ENCODE data around the gene PRR14.

The PRR14 gene

DNA sequence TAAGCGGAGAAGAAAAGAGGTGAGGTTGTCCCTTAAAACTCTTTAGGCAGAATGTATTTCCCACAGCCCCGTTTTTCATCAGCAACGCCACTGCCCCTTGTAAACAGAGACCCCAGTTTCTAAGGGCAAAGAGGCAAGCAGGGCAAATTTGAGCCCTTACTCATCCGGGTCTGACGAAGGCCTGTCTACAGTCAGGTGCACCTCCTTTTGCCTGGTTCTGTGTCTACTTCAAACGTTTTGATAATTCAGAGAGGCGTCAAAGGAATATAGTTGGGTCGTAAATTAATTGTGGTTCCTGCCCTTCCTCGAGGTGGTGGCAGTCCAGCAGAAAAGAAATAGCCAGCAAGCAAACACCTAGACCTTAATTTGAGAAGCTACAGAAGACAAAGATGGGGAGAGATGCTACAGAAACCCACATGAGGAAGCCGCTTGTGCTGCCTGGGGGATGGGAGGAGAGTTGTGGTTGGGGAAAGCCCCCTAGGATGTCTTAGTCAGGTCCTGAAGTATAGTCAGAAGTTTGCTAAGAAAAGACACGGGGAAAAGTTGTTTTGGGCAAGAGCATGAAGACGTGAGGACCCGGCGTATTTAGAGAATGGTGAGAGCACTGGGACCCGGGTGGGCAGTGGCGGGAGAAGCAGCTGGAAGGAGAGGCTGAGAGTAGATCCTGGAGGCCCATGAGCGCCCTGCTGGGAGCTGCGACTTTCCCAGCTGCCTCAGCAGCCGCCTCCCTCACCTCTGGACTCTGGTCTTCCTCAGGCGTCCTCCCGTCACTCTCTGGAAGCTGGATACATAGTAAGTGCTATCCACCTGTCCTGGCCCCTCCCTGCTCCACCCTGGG is 9.9 kb downstream of the PRR14 start:
- no peak for DNase-seq

DNA sequence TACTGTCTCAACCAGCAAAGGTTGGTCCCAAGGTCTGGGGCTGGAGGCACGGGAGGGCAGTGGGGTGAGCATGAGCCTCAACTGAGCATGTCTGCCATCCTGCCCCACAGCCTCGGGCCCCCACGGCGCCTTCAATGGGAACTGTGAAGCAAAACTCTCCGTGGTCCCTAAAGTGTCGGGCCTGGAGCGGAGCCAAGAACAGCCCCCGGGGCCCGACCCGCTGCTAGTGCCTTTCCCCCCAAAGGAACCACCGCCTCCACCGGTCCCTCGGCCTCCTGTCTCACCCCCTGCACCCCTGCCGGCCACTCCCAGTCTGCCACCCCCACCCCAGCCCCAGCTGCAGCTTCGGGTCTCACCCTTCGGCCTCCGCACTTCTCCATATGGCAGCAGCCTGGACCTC is 11.7 kb downstream of the PRR14 start:
- no peak for DNase-seq

DNA sequence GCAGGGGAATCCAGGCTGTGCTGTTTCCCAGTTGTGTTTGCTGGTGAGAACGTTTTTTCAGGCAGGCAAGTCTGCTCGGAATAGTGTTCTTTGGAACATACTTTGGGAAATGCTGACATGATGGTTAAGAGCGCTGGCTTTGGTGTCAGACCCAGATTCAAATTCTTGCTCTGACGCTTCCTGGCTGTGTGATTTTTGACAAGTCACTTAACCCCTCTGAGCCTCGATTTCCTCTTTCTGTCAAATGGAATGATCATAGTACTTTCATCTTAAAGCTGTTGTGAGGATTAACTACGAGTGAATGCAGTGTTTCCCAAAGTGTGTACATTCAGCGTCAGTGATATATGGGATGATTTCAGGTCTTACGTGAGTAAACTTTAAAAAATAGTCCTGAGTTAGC is 12.3 kb downstream of the PRR14 start:
- no peak for DNase-seq

DNA sequence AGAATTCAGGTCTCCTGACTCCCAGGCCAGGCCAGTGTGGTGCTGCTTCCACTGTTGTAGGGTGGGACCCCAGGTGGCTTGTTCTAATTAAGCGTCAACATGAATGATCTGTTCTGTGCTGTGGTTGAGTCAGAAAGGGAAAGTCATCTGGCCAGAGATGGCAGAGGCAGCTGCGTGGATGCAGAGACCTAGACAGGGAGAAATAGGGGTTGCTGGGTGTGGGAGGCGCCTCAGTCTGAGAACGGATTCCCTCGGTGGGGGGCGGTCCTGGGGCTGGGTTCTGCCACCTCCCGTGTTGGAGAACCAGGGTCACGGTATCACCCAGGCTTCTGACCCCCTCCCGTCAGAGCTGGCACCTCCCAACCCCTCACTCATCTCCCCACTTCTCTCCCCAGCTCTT is 13.1 kb downstream of the PRR14 start:
- DNase-seq = no peak

DNA sequence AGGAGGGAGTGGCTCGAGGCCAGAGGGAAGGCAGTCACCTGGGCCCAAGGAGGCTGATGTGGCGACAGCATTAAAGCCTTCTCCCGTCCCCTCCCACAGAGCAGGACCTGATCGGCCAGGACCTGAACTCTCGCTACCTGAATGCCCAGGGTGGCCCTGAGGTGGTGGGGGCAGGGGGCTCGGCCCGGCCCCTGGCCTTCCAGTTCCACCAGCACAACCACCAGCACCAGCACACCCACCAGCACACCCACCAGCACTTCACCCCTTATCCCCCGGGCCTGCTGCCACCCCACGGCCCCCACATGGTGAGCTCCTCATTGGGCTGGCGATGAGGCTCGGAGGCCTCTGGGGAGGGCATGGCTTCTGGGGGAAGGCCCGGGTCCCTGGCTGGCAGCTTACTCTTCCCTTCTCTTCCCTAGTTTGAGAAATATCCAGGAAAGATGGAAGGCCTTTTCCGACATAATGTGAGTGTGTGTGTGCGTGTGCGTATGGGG is 13.9 kb downstream of the PRR14 start:
- no peak for DNase-seq

DNA sequence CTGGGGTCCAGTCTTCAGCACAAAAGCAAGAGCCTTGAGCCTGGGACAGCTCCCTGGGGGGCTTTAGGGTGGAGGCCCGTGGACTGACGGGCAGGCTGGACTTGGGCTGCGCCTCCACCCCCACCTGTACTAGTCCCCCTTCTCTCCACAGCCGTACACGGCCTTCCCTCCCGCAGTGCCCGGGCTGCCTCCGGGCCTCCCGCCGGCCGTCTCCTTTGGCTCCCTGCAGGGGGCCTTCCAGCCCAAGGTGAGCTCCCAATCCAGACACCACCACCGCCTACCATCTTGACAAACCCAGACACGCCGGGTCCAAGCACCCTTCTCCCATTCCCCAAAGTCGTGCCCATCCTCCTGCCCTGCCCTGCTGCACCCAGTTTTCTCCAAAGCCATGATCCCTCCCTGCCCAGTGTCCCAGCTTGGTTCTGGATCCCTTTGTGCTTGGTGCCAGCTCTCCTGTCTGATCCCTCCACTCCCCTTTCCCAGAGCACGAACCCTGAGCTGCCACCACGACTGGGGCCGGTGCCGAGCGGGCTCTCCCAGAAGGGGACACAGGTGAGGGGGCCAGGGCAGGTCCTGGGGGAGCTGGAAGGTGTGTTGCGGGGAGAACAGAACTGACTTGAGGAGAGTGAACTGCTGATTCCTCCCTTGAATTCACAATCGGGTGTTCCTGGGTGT is 14.5 kb downstream of the PRR14 start:
- DNase-seq = no peak

DNA sequence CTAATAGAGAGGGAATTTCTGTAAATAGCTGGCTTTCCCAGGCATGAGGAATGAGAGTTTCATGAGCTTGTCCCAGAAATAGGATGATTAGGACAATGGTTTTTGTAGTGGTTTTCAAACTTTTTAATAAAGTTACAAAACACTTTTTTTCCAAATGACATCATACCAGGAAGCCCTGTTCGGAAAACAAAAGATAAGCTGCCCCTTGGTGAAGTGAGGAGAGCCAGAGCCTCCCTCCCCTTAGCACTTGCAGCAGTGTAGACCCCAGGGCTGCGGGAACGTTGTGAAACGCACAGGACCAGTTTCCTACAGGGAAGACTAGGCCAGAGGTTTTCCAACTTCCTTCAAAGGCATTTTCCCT is 15.1 kb downstream of the PRR14 start:
- DNase-seq = no peak

DNA sequence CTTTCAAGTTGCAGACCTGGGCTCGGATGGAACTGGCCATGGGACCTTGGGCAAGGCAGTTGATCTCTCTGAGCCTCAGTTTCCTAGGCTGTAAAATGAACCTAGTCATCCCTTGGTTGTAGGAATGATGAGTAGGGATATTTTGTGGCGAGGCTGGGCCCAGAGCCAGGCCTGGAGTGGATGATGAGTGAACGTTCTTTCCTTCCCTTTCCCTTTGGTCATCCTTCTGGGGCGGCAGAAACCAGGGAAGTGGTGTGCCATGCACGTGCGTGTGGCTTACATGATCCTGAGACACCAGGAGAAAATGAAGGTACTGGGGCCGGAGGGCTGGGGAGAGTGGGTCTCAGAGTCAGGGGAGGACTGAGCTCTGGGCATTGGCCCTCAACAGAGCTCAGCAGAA is 15.9 kb downstream of the PRR14 start:
- DNase-seq = no peak

DNA sequence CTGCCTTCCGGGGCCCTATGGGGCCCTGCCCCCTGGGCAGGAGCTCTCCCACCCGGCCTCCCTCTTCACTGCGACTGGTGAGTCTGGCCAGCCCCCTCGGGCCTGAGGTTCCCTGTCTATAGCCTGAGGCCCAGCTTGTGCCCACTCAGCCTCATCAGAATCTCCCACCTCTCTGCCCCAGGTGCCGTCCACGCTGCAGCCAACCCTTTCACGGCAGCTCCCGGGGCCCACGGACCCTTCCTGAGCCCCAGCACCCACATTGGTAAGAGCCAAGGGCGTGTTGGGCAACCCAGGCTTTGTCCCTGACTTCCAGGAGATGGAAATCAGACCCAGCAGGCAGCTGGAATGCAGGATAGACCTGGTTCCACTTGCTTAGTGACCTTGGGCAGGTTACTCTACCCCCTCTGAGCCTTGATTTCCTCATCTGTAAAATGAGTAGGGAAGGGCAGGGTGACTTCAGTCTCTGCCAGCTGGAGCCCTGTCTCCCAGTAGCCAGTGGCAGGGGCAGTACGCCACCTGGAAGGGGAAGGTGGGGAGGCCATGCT is 16.7 kb downstream of the PRR14 start:
- no peak for DNase-seq

DNA sequence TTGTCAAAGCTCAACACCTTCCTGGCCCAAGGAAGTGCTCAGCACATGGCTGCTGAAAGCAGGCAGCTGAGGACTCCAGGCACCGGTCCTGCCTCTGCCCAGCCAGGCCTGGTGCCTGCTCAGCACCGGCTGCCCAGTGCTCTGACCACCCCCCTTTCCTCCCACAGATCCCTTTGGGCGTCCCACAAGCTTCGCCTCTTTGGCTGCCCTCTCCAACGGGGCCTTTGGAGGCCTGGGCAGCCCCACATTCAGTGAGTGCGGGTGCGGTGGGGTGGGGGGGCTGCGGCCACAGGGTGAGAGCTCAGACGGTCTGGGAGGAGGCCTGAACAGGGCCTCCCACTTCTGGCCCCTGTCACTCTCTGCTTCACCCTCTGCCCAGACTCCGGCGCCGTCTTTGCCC is 17.6 kb downstream of the PRR14 start:
- no peak for DNase-seq

DNA sequence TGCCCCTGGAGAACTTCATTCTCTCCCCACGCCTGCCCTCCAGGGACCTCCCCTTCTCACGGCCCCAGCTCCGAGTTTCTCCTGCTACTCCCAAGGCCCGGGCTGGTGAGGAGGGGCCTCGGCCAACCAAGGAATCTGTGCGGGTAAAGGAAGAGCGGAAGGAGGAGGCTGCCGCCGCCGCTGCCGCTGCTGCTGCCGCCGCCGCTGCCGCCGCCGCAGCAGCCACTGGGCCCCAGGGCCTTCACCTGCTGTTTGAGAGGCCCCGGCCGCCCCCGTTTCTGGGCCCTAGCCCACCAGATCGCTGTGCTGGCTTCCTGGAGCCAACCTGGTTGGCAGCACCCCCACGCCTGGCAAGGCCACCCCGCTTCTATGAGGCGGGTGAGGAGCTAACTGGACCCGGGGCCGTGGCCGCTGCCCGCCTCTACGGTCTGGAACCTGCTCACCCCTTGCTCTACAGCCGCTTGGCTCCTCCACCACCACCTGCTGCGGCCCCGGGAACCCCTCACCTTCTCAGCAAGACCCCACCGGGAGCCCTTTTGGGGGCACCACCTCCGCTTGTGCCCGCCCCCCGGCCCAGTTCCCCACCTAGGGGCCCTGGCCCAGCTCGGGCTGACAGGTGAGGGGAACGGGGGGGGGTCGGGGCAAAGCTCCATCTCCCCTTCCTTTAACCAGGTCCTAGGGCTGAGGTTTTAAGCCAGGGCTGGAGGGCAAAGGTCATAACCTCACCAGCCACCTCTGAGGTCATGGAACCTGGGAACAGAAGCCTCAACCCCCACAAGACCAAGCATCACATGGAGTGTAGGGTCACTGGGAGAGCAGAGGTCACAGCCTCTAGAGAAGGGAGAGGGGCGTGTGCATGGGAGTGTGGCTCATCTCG is 18.5 kb downstream of the PRR14 start:
- no peak for DNase-seq

DNA sequence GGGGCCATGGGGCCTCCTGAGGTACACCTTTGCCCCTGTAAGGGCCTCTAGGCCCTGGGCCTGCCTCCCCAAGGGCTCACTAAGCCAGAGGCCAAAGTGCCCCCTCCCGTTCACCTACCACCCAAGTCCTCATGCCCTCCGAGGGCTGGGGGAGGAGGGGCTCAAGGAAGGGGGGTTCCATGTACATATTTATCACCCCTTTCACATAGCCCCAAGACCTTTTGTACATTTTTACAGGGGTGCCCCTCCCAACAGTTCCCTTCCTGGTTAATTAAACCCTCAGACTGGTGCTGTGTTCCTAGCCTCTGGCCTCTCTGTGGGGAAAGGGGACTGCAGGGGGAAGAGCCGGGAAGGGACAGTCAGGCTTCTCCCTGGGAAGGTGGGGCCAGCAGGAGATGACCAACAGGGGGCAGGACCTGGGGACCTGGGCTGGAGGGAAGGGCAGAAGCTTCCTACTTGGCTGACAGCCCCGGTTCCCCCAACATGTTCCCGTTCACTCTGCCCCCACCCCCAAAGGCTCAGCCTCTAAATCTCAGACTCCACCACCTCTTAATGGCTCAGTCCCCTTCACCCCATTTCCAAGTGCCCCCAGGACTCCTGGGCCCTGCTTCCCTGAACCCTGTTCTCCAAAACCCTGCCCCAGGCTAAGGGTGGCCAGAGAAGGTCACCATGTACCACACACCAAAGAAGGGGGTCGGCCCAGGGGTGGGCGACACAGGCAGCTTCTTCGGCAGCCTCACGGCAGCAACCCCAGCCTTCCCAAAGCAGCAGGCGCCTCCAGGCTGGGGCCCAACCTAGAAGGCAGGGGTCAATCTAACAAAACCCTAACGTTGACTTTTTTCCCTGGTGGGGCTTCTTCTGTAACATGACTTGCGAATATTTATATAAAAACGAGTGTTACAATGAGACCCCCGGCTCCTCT is 19.4 kb downstream of the PRR14 start:
- DNase-seq = no peak

DNA sequence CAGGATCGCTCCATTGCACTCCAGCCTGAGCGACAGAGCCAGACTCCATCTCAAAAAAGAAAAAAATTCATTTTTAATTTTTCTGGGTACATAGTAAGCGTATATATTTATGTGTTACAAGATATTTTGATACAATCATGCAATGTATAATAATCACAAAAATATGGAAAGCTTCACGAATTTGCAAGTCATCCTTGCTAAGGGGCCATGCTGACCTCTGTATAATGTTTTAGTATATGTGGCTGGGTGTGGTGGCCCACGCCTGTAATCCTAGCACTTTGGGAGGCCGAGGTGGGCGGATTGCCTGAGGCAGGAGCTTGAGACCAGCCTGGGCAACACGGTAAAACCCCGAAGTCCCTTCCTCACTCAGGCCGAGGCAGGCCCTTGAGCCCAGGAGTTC is 24.4 kb downstream of the PRR14 start:
- DNase-seq = no peak

DNA sequence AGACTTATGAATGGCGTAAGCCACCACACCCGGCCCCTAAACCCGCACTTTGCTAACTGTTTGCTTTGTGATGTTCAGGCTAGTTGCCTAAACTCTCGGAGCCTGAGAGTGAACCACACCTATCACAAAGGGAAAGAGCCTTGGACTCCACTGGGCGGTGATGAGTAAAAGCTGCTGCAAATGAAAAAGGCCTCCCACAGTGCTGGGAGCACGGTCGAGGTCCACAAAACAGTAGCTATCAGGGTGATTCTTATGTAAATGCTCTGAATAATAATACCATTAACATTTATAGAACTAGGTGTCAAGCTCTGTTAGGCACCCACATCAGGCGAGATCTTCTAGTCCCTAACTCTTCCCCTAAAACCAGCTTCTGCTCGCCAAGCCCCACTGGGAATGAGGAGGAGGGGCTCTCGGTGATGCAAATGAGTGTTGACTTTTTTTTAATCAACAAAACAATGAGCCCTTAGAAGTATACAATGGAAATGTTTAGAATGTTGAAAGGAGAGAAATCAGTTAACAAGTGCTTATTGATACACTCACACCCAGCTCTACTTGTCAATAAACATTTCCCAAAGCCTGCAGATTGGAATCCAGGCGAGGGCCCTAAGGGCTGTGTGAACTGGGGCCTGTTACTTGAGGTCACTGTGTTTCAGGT is 27.3 kb downstream of the PRR14 start:
- peak; percentile 29 for DNase-seq

DNA sequence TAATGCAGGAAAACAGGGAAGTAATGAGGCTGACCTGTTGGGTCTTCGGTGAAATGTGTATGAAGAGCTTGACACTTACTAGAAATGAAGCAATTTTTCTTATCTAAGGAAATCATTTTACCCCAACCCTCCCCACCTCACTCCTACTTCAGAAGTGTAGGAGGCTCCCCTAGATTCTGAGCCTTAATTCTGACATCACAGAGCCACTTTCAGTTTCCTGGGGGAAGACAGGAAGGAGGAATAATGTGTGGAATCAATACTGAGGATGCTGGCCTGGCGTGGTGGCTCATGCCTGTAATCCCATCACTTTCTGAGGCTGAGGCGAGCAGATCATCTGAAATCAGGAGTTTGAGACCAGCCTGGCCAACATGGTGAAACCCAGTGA is 27.8 kb downstream of the PRR14 start:
- DNase-seq = no peak

DNA sequence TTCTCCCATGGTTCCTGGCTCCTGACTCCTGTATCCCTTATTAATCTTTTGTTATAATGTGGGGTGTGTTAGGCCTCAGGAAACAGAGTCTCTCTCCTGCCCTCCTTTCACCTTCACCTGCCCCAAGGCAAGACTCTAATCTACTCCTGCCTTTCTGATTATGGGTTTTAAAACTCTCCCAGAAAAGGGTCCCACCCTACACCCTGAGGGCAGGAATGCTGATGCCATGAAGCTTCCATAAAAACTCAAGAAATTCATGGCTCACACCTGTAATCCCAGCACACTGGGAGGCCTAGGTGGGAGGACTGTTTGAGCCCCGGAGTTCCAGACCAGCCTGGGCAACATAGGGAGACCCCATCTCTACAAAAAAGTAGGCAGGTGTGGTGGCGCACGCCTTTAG is 29.6 kb downstream of the PRR14 start:
- DNase-seq = no peak

DNA sequence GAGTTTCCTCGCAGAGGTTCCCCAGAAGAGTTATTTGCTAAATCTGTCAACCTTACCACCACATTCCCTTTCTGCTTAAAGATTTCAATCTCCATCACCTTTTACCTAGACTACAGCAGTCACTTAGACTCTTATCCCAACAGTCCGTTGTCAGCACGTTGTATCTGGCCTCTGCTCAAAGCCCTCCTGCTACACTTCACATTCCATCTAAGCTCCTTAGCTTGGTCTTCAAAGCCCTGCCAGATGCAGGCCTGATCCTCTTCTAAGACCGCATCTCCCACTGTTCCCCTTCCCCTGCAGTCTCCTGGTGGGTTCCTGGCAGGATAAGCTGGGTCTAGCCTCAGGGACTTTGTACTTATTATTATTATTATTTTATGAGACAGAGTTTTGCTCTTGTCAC is 37.9 kb downstream of the PRR14 start:
- DNase-seq = no peak

DNA sequence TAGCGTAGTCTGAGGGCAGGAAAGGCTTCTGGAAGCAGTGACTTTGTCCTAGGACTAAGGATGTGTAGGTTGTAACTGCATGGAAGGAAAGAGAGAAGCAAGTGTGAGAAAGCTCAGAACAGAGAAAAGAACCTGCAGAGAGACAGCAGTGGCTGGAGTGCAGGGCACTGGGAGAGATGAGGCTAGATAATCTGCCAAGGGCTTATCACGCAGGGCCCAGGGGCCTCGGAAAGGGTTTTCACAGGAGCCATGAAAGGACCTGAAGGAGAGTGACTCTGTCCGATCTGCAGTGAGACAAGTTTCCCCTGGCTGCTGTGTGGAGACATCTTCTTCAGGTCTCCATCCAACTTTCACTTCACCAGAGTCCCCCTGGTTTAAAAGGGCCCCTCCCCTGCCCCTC is 41.1 kb downstream of the PRR14 start:
- peak; percentile 28 for DNase-seq

DNA sequence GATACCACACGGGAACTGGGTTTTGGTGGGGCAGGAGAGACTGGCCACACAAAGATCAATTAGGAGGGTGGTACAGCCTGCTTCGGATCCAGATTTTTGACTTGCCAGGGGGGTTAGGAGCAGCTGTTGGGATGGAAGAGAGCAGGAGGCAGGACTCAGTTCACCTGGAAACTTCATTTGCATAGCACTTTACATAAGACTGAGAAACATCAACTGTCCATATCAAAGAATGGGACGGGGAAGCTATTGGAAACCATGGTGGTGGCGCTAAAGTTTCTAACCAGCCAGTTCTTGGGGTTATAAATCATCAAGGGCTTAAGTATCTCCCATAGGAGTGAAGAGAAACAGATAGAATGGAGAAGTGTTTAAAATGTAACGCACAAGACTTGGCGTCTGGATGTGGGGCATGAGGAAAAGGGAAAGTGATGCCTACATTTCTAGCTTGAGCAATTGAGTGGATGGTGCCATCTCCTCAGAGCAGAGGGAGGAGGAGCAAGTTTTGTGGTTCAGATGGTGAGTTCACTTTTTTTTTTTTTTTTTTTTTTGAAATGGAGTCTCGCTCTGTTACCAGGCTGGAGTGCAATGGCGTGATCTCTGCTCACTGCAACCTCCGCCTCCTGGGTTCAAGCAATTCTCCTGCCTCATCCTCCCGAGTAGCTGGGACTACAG is 41.8 kb downstream of the PRR14 start:
- DNase-seq = peak; percentile 74

DNA sequence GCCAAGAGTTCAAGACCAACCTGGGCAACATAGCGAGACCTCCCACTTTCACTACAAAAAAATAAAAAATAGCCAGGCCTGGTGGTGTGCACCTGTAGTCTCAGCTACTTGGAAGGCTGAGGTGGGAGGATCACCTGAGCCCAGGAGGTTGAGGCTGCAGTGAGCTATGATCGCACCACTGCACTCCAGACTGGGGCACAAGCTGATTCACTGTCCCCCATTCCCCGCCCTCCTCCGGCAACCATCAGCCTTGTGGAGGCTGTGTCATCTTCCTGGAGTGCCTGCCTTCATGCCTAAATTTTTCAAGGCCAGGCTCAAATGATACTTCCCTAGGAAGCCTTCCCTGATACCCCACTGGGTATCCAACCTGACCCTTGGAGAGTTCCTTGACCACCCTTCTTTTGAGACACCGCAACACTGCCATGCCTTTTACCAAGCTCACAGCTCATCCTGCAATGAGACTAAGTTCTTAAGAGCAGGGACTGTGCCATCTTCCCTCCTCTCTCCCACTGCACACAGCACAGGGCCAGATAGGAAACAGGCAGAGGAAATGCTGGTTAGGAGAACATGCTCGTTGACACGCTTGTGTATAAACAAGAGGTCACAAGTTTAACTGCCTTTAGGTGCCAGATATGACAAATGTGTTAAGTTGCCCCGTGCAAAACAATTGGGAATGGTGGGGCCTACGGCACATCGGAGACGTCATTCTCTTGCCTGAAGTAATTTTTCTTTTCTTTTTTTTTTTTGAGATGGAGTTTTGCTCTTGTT is 44.4 kb downstream of the PRR14 start:
- no peak for DNase-seq

Measured in NCI-H526 treated with DMSO at 0.1 percent for 48 hours (cell line).